HG03103 (cell line): ENCODE measurements around the gene PTCH2.
"Not testable (repeated sequence)": the region's sequence is repeated elsewhere in the genome, so short reads cannot be mapped to it uniquely, and the experiment has no call there.

Source experiments
- ATAC-seq: cut with Tn5 transposase; IDR thresholded peaks from one replicate; pipeline ENCODE4 v1.9.1; 2021; ENCODE audit warnings: low read depth; ENCODE audit not compliant: unreplicated experiment

Gene PTCH2

DNA sequence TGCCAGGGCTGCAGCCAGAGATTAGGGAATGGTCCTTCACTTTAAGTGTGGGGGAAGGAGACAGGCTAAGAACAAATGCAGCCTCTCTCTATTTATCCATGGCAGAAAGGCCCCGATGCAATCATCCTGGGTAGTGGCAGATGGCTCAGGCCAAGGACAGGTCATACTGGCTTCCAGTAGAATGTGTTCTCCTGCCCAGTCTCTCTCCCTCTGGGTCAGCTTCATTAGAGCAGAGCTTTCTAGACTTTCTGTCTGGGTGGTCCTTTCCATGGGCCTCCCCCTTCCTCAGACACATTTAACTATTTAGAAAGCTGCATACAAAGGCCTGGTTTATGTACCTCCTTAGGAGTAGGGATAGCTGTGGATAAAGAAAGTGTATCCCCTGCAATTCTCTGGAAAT is 4.8 kb upstream of the PTCH2 start:
- no peak for ATAC-seq

DNA sequence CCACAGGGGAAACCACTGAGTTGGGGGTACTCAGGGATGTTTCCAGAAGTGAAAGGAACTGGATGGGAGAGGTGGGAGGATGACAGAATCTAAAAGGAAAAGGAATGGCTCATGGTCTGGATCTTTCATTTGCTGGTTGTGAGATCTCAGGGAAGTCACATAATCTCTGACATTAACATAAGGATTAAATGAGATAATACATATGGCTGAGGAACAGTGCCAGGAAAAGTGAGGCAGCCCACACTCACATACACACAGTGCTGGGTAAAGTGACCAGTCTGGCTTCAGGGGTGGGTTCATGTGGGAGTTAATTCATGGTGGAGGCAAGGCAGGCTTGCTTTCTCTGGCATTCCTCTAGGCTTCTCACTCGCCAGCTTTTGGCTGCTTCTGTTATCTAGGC is 3.9 kb upstream of the PTCH2 start:
- no peak for ATAC-seq

- ATAC-seq: no peak
Observed at GRCh38 chr1:44842486-44842861, 579 bp downstream of the PTCH2 start.

- no peak for ATAC-seq
Observed at GRCh38 chr1:44839576-44839975, 3.5 kb downstream of the PTCH2 start.

GRCh38 chr1:44838294-44838693 is 4.8 kb downstream of the PTCH2 start:
- ATAC-seq: not testable (repeated sequence)

DNA sequence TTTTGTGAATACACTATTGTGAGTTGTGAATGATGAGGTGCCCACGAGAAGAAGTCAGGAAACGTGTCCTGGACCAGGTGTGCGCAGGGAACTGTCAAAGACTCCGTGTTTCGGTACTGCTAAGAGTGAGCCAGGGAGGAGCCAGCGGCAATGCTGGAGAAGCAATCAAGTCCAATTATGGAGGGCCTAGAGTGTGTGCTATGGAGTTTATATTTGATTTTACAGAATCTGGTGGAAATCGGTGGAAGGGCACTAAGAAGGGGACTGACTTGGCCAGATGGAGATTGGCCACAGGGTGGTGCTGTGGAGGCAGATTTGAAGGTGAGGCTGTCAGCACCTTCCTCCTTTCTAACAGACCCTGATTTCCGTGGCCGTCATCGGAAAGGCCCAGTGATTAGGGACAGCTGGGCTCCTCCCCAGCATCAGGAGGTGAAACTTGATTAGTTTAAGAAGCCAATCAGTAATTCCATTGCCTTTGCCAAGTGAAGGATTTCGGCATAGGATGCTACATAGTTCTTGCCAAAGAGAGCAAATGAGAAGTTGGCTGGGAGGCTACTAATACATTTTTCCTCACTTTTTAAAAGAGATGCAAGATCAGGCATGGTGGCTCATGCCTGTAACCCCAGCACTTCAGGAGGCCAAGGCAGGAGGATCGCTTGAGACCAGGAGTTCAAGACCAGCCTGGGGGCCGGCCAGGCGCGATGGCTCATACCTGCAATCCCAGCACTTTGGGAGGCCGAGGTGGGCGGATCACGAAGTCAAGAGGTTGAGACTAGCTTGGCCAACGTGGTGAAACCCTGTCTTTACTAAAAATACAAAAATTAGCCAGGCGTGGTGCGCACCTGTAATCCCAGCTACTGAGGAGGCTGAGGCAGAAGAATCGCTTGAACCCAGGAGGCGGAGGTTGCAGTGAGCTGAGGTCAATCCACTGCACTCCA is 7.0 kb downstream of the PTCH2 start:
- peak; percentile 70 for ATAC-seq

DNA sequence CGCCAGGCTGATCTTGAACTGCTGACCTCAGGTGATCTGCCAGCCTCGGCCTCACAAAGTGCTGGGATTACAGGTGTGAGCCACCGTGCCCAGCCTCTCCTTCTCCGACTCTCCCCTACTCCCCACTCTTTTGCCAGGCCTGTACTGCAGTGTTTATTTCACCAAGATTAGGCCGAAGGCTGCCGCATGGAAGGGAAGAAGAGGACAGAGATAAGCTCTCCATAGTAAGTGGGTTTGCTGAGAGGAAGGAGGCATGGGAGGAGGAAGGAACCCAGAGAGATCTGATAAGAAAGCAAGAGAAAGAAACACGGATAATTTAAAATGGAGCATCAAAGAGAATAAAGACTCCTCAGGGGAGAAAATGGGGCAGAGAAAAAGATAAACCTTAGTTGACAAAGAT is 8.7 kb downstream of the PTCH2 start:
- ATAC-seq: no peak

DNA sequence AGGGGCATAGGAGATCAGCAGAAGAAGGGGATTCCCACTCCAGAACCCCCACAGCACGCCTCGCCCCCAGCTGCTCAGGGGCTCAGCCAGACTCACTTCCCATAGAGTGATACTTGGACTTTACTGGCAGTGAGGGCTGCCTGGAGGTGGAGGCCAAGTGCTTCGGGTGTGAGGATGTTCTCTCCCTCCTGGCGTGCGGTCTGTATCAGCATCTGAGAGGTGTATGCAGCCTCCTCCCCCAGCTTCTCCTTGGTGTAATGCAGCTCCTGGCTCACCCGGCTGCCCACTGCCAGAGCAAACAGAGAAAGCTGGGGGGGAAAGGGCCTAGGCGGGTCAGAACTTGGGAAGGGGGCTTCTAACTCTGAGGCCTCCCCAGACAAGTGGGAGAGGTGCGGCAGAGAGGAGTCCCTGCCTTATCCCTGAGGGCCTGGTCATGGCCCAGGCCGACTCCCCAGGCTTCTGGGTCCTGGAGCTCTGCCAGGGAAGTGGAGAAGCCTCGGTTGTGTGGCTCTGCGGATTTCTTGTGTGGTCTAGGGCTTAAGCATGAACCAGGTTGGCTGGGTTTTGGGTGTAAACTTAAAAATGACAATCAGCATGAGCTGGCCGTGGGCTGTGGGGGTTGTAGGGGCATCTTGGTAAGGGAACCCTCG is 10.9 kb downstream of the PTCH2 start:
- no peak for ATAC-seq

- ATAC-seq: no peak
Observed at GRCh38 chr1:44831516-44831915, 11.5 kb downstream of the PTCH2 start.

- ATAC-seq: no peak
Observed at GRCh38 chr1:44830900-44831304, 12.2 kb downstream of the PTCH2 start.

DNA sequence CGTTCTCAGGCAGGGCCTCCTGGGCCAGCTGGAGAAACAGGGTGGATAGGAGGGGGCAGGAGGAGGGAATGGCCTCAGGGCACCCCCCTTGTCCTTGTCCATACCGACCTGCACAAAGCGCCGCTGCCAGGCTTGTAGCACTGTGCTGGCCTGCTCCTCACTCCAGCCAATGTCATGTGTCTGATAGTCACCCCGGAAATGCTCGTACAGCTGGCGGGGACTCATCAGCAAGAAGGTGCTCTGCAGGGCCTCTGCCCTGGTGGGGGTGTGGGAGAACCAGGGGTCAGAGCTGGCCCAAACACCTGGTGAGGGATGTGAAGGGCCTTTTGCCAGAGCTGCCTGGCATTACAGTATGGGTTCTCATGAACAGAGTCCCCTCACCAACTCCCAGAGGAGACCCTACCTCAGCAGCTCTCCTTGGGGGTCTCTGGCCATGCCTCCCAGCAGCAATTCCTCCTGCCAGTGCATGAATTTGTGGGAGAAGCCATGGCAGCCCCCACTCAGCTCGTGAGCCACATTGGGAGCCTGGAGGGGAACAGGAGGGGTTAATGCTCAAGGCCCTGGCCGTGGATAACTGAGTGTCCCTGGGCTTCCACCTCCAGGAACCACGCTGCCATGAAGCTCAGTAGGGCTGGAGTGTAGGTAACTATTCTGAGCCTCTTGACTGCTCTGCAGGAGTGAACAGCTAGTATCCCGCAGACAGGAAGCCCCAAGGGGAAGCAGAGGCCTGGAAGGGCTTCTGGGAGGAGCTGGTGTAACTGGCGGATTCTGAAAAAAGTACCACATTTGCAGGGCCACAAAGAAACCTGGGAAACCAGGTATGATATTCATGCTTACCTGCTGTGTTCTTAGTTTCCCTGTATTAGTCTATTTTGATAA is 13.3 kb downstream of the PTCH2 start:
- ATAC-seq: no peak

DNA sequence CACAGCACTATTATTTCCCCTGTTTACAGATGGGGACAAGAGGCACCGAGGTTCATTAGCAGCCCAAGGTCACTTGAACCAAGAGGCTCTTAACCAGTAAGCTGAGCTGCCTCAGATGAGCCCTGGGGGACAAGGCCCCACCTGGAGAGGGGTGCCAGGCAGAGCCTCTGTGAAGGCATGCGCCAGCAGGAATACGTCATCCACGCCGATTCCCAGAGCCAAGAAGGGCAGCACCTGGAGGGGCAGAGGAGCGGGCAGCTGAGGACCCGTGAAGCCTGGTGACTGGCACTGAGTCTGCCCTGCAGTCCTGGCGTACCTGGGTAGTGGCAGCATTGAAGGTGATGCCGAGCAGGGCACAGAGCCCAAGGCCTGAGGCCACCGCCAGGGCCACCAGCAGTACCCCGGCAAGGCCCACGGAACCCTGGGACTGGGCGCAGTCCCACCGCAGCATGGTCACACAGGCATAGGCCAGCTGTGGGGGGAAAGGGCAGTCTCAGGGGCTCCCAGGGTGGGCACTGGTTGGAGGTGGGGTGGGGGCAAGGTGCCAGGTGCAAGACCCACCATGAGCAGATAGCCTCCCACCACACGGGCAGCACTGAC is 14.1 kb downstream of the PTCH2 start:
- ATAC-seq: no peak

DNA sequence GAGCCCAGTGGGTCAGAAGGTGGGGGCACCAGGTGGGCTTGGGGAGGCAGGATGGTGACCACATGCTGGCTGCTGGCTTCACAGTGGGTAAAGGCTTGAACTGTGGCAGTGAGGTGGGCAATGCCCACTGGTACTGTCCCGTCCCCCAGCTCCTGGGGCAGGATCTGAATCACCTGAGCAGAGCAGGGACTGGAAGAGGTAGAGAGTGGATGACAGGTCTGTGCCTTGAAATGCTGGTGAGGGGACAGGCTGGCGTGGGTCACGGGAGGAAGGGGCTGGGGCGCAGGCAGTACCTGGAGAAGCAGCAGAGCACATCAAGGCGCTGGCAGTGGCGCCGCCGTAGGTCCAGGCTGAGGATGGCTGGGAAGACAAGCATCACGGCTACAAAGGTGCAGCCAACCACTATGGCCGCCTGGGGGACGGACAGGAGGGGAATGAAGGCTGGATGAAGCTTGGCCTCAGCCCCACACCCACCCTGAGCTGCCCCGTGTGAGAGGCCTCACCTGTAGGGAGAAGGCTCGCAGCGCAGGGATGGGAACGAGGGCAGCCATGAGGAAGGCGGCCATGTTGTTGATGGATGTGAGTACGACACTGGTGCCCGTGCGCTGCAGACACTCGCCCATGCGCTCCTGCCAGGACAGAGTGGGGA is 14.9 kb downstream of the PTCH2 start:
- no peak for ATAC-seq

DNA sequence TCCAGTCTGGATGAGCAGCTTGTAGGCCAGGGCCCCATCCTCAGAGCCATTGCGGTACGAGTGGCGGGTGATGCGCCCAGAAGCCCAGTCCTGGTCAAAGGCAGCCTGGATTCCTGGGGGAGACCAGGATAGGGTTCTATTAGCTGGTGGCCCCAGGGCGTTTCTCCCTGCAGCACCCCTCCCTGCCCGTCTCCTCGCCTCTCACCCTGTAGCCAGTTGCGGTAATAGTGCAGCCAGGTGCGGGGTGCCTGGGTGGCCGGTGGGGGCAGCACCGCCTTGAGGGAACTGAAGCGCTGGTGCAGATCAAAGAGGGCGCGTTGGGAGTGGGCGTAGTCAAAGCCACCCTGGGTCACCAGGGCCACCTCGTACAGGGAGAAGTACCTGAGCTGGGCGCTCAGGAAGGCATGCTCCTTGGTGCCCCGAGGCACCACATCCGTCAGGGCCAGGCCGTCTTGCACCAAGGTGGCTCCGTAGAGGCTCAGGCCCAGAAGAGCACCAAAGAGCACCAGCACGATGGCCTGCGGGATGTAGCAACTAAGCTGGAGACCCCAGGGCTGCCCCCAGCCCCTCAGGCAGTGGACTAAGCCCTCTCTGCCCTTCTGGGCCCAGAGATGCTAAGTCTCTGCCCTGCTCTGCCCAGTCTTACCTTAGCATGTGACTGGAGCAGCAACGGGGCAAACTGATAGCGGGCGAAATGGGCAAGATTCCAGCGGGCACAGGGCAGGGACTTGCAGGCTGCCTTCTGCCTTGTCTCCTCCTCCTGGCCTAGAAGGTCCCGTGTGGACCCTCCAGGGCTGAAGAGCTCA is 15.7 kb downstream of the PTCH2 start:
- ATAC-seq: no peak

DNA sequence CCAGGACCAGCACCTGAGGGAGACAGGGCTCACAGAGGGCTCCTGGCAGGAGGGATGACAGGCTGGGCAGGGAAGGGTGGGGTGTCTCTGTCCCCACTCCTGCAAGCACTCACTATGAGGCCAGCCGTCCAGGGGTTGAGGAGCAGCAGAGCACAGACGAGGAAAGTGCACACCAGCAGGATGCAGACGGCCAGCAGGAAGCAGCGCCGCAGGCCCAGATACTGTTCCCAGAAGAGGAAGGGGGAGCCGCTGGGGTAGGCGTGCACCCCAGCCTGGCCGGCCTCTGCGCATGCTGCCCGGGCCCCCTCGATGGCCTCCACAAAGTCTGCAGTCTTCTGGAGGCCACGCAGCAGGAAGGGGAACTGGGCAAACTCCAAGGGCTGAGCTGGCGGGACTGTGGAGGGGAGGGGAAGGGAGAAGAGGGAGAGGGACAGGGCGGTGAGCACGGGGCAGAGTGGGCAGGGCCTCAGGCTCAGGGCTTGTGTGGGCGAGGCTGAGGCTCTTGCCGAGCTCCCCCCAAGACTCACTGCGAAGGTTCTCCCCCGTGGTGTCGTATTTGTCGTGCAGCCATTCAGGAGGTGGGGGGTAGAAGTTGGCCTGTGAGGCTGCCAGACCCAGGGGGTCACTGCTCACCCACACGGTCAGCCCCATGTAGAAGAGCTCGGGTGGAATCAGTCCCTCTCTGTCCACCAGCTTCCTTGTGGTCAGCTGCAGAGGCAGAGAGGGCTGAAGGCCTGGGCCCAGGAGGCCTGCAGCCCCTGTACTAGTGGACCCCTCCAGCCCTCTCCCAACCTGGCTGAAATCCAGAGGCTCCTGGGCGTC is 16.5 kb downstream of the PTCH2 start:
- ATAC-seq: no peak

DNA sequence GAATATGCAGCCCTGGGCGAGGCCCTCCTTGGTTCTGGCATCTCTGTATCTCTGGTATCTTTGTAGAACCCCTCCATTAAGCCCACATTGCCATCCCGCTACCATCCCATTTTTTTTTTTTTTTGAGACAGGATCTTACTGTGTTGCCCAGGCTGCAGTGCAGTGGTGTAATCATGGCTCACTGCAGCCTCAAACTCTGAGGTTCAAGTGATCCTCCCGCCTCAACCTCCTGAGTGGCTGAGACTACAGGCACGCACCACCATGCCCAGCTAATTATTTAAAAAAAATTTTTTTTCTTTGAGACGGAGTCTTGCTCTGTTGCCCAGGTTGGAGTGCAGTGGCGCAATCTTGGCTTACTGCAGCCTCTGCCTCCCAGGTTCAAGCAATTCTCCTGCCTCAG is 18.7 kb downstream of the PTCH2 start:
- not testable (repeated sequence) for ATAC-seq

GRCh38 chr1:44822981-44823451 is 20.0 kb downstream of the PTCH2 start:
- no peak for ATAC-seq

DNA sequence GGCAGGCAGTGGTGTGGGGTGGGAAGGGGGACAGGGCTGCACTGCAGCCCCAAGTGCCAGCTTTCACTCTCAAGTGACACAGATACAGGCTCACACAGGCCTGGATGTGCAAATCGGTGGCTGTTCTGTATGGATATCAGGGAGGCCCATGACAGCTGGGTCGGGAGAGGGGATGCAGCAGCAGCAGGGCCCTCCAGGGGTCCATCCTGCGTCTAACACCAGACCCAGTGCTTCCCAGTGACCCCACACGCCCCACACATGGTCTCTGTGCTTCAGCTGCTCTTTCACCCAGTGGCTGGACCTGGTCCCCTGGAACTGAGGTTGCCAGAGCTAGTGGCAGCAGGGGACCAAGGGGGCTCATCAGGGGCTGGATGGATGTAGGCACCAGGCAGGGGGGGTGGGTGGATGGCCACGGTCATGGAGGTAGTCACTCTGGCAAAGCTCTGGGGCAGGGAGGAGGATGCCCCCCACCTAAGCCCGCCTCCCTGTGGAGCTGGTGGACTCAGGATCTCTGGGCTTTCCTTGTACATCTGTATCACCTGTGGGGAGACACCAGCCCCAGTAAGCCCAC is 20.8 kb downstream of the PTCH2 start:
- no peak for ATAC-seq
